ENCODE results near the gene TFAP2E.

TFAP2E gene

DNA sequence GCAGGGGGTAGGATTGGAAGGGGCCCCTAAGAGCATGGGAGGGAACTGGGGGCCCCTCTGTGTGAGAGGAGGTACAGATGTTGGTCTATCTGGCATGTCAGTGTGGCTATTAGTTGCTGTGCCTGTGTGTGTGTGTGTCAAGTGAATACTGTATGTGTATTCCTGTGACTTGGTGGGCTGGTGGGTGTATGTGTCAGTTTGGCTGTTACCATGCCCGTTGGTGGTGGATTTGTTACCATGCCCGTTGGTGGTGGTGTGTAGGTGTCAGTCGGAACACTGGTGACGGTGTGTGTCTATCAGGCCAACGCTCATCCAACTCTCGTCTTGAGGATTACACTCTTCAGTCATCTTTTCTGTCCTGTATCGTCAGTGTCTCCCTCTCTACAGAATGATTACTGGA, 22.6 kb downstream of the TFAP2E start:
- no peak for DNase-seq (ENCODE audit: low read depth, low spot score)

DNA sequence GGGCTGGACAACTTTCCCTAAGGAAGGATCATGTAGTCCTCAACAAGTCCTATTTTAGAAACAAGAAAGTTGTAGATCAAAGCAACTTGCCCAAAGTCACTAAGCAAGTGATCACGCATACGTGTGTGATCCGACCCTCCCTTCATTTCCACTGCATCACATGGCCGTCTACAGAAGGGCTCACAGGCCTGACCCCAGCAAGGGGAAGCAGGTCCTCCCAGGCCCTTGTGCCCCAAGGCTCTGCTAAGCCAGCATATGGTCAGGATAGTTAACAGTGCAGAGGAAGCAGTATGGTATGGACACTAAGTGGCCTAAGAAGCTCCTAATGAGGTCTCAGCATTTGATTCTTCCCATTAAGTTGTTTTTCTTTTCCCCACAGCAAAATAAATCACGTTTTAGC, 24.8 kb downstream of the TFAP2E start:
- DNase-seq (ENCODE audit: low read depth, low spot score), result no peak

DNA sequence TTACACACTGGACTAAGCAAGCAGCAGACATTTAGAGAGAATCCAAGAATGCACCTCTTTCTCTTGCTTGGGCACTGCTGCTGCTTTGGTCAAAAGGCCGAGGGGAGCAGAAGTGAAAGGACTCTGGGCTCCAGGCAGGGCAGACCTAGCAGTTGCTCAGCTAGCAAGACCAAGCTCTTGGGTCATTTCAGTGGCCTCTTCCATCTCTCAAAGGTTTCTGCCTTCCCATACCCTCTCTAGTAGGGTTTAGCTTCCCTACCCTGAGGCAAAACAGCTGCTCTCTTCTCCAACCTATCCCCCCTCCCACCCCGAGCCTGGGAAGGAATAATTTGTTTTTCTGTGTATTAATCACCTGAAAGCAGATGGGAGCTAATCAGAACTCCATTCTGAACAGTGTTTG, 25.8 kb downstream of the TFAP2E start:
- DNase-seq (ENCODE audit: low read depth, low spot score), result no peak

DNA sequence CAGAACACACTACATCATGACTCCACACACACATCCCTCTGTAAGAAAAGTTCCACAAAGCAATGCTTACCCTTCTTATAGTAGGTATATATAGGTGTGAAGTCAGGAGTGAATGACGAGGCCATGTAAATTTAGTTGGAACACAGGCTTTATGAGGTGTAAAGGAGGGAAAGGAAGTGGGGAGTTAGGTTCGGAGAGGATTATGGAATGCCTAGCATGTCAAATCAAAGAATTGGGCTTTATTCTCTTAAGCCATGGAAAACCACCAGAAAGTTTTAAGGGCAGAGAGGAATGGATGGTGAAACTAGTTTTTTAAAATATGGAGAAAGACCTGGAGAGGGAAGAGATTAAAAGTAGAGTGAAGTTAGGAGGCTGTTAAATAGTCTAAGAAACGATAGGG, 26.3 kb downstream of the TFAP2E start:
- DNase-seq (ENCODE audit: low read depth, low spot score), result no peak

DNA sequence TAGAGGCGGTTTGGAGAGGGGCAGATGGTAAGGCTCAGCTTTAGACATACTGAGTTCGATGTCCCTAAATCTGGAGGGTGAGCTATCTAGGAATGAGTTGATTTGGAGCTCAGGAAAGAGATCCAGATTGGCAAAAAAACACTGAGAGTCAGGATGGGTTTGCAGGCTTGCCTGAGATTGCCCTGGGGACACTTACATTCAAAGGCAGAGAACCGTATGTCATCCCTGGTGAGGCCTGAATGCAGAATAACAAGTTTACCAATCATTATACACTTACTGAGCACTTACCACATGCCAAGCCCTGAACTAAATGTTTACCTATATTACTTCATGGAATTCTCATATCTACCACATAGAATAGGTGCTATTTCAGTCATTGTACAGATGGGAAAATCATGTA, 27.5 kb downstream of the TFAP2E start:
- DNase-seq (ENCODE audit: low read depth, low spot score), result no peak

DNA sequence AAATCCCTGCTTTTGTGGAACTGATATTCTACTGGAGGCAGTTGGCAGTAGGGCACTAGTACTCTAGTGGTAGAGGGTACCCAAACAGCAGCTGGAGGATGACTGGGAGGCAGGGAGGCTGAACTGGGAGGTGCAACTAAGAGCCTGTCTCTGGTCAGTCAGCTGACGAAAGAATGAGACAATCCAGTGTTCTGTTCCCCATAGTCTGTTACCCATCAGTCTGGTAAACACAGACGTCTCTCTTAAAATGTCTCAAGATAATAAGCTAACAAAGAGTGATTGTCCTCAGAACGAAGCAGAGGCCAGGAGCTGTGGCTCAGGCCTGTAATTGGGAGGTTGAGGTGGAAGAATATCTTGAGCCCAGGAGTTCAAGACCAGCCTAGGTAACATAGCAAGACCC, 30.4 kb downstream of the TFAP2E start:
- DNase-seq (ENCODE audit: low read depth, low spot score), result no peak

DNA sequence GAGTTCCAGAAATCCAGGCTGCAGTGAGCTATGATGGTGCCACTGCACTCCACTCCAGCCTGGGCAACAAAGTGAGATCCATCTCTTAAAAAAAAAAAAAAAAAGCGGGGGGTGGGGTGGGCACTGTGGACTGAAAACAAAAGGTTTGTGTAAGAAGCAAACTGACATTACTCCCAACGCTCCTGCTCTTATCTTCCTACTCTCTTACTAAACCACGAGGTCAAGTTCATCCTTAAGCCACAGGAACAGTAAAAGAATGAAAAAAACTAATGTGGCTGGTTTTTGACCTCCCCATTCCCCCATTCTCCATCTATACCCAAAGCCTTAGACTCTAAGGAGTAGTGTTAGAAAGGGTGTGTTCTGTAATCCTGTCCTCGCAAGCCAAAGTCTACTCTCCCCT, 30.8 kb downstream of the TFAP2E start:
- DNase-seq (ENCODE audit: low read depth, low spot score), result no peak

DNA sequence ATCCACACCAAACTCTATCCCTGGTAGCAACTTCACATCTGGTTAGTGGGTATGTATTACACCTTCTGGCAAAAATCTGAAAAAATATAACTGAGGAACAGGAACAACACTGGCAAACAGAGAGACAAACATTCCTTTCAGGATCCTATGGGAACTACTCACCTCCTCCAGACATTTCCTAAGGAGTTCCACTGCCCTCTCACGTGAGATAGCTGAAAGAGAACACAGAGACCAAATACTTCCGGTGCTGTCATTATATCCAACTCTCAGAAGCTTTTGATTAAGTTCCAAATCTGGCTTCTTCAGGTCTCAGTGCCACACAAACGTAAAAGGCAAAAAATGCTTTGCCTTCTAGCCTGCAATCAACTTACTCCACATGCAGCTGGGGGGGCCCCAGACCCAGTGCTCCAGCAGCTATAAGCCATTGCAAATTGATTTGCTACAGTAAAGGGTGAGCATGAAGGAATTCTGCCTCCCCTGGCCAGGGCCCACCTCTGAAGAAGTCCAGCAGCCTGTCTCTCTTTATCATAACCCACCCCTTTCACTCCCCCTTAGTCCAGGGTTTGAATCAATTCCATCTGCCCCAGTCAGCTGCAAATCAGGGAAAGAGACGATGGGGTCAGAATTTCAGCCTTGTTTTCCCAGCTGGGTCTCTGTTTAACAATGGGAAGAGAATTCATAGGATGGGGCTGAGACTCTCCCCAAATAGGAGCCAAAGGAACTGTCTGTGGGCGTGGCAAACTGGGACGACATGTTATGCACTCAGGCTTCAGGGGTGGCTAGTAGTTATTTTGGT, 32.2 kb downstream of the TFAP2E start:
- DNase-seq (ENCODE audit: low read depth, low spot score), result no peak

DNA sequence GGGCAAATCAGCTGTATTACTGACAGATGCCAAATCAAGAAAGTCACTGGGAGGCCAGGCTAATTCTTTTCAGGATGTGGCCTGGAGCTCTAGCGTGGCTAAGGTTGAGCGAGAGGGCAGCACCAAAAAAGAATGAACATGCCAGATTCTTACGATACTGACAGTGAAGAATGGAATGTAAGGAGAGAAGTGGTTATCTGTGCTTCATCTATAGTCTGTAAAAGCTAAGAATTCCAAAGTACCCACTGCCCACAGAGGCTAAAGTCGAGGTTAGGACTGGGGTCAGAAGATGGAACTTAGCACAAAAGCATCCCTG, 32.7 kb downstream of the TFAP2E start:
- DNase-seq (ENCODE audit: low read depth, low spot score), result no peak

DNA sequence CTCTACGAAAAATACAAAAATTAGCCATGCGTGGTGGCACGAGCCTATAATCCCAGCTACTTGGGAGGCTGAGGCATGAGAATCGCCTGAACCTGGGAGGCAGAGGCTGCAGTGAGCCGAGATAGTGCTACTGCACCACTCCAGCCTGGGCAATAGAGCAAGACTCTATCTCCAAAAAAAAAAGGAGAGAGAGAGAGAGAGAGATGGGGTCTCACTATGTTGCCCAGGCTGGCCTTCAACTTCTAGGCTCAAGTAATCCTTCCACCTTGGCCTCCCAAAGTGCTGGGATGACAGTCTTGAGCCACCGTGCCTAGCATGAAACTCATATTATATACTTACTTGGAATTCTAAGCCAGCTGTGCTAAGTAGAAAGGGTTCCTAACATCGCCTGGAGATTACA, 38.5 kb downstream of the TFAP2E start:
- DNase-seq (ENCODE audit: low read depth, low spot score), result no peak

DNA sequence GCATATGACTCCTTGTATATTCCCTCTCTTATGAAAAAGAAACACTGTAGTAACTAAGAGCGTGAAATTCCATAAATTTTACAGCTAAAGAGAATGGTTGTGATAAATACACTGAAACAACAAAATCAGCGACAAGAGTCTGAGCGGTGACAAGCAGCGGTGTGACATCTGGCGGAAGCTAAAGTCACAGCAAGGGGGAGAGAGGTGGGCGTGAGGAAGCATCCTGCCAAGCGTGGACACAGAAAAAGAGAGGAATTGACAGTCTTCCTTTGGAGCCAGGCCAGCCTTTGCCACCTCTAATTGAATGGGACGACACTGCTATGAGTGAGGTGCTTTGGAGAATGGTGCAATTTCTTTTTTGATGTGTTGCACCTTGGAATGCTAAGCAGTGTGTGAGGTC, 42.3 kb downstream of the TFAP2E start:
- no peak for DNase-seq (ENCODE audit: low read depth, low spot score)

DNA sequence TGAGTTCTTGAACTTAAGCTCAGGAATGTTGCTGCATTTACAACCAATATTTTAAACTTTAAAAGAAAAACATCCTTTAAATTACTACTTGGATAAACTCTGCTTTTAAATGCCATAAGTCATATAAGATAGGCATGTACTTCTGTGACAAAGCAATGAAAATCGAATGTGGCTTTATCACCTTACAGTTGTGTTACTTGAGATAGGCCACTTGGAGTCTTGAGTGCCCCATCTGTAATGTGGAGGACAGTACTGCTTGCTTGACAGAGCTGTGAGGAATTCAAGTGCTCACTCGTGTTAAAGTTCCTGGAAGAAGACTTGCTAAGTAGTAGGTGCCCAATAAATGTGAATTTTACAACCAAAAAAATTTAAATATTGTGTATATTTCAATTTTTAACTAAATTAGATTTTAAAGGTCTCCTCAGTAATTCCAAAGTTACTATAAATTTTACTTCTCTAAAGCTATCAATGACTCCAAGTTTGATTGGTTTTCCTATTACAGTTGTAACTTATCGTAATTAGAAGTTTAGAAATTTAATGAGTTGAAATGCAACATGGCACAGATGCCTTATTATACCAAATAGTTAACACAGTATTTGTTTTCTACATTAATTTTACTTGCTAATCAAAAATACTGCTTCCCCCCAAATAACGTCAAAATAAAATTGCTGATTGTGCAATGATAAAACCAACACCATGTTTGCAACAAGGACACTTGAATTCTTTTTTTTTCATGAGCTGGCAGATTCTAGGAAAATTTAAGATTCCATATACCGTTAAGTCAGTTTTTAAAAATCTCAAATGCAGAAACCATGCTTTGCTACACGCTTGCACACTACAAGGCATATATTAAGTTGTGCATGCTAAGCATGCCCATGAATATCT, 46.4 kb downstream of the TFAP2E start:
- DNase-seq (ENCODE audit: low read depth, low spot score), result no peak

DNA sequence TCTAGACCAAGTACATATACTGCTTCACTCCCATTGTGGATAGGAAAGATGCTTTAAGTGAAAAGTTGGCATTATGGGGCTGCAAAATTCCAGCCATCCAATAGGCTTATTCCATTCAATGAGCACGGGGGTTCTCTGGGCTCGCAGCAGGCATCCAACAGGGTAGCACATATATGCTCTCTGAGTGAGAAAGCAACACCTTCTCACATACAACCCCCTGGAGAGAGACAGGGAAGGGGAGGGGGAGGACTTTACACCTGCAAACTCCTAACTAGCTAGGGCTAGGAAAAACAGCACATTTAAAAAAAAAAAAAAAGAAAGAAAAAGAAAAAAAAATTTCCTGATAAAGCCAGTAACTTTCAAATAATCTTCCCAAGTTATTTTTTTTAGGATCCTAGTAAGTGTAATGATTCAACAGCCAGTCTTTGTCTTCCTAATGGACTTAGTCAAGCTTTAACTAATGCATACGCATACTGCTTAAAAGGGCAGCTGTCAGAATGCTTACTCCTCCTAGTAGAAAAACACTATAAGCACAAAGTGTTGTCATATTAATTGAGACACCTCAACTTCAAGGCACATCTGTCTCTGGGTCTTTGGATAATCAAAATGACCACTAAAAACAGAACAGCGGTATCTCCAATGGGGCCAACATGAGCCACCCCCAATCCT, 49.5 kb downstream of the TFAP2E start:
- DNase-seq (ENCODE audit: low read depth, low spot score), result no peak

DNA sequence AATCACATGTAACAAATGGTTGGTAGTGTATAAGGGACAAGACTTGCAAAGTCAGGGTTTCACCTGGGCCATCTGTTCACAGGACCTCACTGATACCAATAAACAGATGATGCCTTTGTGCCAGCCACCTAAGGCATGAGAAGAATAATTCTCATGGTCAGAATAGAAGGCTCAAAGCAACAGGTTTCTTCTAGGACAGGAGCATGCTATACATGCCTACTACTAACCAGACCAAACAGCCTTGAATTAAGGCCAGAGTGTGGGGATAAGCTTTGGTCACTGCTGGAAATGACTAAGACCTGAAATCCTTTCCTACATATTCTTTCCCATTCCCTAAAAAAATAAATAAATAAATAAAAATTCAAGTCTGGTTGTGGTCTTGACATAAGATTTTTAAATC, 50.7 kb downstream of the TFAP2E start:
- DNase-seq (ENCODE audit: low read depth, low spot score), result no peak

DNA sequence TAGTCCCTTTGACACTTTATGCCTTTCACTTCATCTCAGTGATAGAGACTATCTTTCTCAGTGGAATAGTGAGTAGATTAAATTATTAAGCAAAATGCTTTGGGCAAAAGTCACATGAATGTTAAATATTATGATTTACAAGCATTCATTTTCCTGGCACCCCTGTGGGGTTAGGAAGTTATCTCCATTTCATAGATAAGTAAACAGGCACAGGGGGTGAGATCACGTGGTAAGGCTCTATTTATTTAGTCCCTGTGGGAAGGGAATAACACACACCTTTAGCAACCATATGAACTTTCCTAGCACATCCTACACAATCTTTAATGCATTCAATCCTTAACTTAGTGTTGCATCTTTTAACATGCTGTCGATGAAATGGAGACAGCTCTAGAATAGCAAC, 55.9 kb downstream of the TFAP2E start:
- DNase-seq (ENCODE audit: low read depth, low spot score), result no peak

DNA sequence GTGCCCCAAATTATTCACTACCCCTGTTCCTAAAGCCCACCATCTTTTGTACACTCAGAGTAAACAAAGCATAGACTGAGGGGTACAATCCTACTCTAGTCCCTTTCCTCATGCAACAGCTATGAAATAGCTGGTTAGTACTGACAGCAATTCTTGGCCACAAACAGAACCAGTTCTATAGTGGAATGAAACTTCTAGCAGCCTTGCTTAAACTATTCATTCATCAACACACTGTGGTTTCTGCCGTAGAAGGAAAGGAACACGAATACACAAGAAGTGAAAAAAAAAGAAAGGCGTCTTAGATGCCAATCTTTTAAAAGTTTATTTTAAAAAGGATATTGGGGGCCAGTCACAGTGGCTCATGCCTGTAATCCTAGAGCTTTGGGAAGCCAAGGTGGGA, 58.3 kb downstream of the TFAP2E start:
- DNase-seq (ENCODE audit: low read depth, low spot score), result no peak

DNA sequence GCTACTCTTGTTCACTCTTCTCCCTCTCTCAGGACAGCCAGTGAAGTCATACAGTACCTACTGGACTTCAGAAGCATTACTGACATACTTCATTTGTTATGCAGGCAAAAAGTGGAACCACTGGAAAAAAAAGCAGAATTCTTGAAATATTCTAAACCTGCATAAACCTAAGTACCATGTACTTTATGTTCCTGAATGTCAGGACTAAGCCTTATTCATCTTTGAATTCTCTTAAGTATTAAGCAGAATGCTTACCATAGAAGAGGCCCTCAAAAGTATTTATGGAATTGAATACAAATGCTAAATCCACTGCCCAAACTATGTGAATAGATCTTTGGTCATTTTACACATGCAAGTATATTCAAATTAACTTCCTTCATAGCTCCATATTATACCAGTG, 60.4 kb downstream of the TFAP2E start:
- no peak for DNase-seq (ENCODE audit: low read depth, low spot score)

DNA sequence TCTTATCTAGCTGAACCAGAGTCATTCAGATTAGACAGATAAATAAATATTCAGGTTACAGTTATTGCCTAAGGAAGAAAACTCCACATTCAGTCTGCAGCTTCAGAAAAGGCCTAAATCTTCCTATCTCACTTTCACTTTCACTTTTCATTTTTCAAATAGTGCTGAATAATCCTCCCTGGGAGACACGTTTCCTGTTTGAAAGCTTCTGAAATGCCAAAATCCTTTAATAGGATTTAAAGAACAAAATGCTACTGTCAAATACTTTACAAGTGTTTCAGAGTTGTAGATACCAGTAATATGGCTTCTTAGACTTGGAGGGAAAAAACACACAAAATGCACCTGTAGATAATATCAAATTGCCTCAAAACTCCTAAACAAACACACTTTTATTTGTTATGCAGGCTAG, 64.3 kb downstream of the TFAP2E start:
- DNase-seq (ENCODE audit: low read depth, low spot score), result no peak

DNA sequence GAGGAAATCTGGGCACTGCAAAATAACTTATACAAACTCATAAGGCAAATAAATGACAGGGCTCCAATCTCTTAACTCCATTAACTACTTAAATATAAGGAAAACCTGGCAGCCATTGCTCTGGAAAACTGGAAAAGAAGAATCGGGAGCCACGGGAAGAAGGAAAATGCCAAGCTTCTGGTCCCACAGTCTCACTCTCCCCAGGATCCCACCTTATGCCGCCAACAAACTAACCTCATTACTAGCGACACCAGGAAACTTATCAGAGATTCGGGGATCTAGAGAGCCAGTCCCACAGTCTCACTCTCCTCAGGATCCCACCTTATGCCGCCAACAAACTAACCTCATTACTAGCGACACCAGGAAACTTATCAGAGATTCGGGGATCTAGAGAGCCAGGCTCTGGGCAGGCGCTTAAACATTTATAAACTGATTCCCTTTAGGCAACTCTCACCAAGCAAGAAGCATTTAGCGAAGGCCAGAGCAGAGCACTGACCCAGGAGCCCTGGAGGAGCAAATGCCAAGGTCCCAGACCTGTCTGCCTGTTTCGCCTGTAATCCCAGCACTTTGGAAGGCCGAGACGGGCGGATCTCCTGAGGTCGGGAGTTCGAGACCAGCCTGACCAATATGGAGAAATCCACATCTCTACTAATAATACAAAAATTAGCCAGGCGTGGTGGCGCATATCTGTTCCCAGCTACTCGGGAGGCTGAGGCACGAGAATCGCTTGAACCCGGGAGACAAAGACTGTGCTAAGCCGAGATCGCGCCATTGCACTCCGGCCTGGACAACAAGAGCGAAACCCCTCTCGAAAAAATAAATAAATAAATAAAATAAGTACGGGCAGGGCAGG, 67.5 kb downstream of the TFAP2E start:
- no peak for DNase-seq (ENCODE audit: low read depth, low spot score)

DNA sequence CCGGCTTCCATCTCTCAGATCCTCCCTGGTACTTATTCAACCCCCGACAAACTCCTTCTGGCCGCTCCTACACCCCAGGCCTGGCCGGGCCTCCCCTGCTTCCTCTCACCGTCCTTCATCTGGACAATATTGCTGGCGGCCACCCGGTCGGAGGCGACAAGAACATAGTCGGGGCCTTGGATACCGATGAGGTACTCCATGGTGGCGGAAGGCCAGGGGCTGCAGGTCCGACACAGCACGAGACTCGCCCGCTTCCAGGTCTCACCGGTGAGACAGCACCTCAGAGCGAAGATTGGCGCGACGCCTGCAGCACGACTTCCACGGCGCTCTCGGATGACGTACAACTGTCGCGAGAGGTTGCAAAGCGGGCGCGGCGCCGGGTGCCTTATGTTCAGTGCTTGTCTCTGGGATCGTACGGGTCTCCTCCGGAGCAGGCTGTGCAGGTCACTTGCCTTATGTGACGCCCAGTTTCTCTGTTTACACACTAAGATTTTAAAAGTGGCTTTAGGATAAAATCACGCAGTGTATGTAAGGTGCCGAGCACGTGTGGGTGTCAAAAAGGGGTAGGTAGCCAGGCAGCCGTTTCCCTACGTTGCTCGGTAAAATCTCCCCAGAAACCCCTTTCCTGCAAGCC, 68.2 kb downstream of the TFAP2E start, which contains the start of gene PSMB2:
PSMB2 (minus strand) TSS at position 294 of the 634 bp plus-strand sequence; CDS start at position 200, 94 bp downstream.
- peak; percentile 89 for DNase-seq (ENCODE audit: low read depth, low spot score)

DNA sequence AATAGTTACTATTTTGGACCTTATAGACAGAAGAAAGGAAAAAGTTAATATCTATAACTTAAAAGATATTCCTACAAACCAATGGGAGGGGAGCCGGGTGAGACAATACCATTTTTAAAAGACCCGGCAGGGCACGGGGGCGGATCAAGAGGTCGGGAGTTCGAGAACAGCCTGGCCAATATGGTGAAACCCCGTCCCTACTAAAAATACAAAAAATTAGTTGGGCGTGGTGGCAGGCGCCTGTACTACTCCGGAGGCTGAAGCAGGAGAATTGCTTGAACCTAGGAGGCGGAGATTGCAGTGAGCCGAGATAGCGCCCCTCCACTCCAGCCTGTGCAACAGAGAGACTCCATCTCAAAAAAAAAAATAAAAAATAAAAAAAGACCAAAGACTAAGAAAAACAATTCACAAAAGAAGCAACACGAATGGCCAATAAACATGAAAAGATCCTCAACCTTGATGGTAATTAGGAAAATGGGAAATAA, 69.4 kb downstream of the TFAP2E start:
- DNase-seq (ENCODE audit: low read depth, low spot score), result no peak
